DND-41 (cell line): ENCODE data around the gene SFMBT2.

ENCODE experiments used
- EZH2 ChIP-seq: IDR thresholded peaks from 3 replicates; pipeline ENCODE4 v1.6.1; 2012; ENCODE audit warnings: borderline replicate concordance, low read depth, mild to moderate bottlenecking, moderate library complexity, low read length, inconsistent platforms; ENCODE audit not compliant: severe bottlenecking
- TF ChIP-seq, protein P1 (sequence below): IDR thresholded peaks from 2 replicates; pipeline ENCODE4 v1.5.1; 2012; ENCODE audit warnings: borderline replicate concordance, low read length, moderate library complexity, mild to moderate bottlenecking; ENCODE audit not compliant: poor library complexity, severe bottlenecking; ENCODE audit errors: extremely low read depth

DNA sequence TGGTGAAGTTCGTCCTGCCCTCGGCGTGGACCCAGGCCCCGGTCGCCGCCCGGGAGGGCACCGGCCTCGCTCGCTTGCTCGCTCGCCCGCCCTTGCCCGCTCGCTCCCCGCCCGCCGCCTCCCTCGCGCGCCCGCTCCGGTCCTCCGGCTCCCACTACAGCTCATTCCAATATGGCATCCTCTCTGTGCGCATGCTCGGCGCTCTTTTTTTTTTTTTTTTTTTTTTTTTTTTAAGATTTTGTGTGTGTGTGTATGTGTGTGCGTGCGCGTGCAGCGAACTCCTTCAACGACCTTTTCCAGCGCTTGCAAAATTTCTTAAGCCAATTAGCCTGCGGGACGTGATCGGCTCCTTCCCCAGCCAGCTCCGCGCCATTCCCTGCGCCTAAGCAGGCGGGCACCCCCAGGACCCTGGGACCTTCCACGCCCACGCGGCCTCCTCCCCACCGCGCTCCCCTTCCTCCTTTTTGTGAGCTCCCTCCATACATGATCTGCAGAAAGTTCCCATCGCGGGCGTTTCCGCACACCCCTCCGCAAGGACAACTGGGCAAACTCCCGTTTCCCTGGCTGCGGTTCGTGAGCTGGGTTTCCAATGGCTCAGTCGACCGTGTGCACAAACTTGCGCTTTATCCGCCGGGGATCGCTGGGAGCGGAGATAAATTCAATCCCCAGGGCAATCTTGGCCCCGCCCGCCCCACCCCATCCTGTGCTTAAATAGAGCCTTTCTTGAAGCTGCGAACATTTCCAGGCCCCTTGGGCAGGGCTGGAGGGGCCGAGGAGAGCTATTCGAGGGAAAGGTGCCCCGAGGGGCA is at the start of gene SFMBT2:
- TF ChIP-seq, protein P1, sequence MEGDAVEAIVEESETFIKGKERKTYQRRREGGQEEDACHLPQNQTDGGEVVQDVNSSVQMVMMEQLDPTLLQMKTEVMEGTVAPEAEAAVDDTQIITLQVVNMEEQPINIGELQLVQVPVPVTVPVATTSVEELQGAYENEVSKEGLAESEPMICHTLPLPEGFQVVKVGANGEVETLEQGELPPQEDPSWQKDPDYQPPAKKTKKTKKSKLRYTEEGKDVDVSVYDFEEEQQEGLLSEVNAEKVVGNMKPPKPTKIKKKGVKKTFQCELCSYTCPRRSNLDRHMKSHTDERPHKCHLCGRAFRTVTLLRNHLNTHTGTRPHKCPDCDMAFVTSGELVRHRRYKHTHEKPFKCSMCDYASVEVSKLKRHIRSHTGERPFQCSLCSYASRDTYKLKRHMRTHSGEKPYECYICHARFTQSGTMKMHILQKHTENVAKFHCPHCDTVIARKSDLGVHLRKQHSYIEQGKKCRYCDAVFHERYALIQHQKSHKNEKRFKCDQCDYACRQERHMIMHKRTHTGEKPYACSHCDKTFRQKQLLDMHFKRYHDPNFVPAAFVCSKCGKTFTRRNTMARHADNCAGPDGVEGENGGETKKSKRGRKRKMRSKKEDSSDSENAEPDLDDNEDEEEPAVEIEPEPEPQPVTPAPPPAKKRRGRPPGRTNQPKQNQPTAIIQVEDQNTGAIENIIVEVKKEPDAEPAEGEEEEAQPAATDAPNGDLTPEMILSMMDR, result no peak
- no peak for TF ChIP-seq EZH2
